NCI-H146 treated with DMSO at 0.1 percent for 48 hours (cell line): ENCODE results near the gene PRR18.
A peak's percentile ranks its signal among the peaks of the same experiment; 100 is the strongest.

Experiments used
- DNase-seq: peaks from one replicate; lab custom pipeline; 2025; ENCODE audit not compliant: unreplicated experiment; lab: John Stamatoyannopoulos, UW

PRR18 gene

GRCh38 chr6:166334878-166335277 is 26.7 kb upstream of the PRR18 start:
- DNase-seq: no peak

GRCh38 chr6:166333172-166333995 is 25.2 kb upstream of the PRR18 start:
- no peak for DNase-seq

GRCh38 chr6:166331503-166332415 is 23.6 kb upstream of the PRR18 start:
- DNase-seq: no peak

- no peak for DNase-seq
Observed at GRCh38 chr6:166330612-166331011, 22.4 kb upstream of the PRR18 start.

- no peak for DNase-seq
Observed at GRCh38 chr6:166325383-166326042, 17.3 kb upstream of the PRR18 start.

- no peak for DNase-seq
Observed at GRCh38 chr6:166323395-166323794, 15.2 kb upstream of the PRR18 start.

GRCh38 chr6:166318649-166319600 is 10.7 kb upstream of the PRR18 start:
- DNase-seq: no peak

GRCh38 chr6:166318227-166318626 is 10.0 kb upstream of the PRR18 start:
- no peak for DNase-seq

GRCh38 chr6:166317261-166318212 is 9.3 kb upstream of the PRR18 start:
- no peak for DNase-seq

- DNase-seq: no peak
Observed at GRCh38 chr6:166315436-166315835, 7.2 kb upstream of the PRR18 start.

GRCh38 chr6:166314454-166314853 is 6.3 kb upstream of the PRR18 start:
- no peak for DNase-seq

GRCh38 chr6:166313255-166314070 is 5.3 kb upstream of the PRR18 start:
- DNase-seq: no peak

- DNase-seq: no peak
Observed at GRCh38 chr6:166312832-166313231, 4.6 kb upstream of the PRR18 start.

- DNase-seq: no peak
Observed at GRCh38 chr6:166310634-166311033, 2.4 kb upstream of the PRR18 start.

- no peak for DNase-seq
Observed at GRCh38 chr6:166309977-166310376, 1.8 kb upstream of the PRR18 start.

GRCh38 chr6:166308769-166309589 is 787 bp upstream of the PRR18 start:
- peak; percentile 97 for DNase-seq
